Astrocyte of the spinal cord (primary cell): Measurements from ENCODE around the gene TMCC1.

Source experiments
- DNase-seq: peaks from one replicate; pipeline ENCODE4 v3.0.0; 2011; ENCODE audit warnings: low read depth, low spot score
- H3K4me3 ChIP-seq: 2 replicates; pipeline ENCODE4 v1.5.1; 2011; ENCODE audit warnings: low read depth, mild to moderate bottlenecking, low read length, moderate library complexity
- CTCF ChIP-seq: IDR thresholded peaks from 2 replicates; pipeline ENCODE4 v1.5.1; 2012; ENCODE audit warnings: low read depth, mild to moderate bottlenecking, low read length, inconsistent platforms
- in situ Hi-C: cut with HindIII; loops from 2 replicates; pipeline ENCODE4 v1.10.0; 2017; ENCODE audit warnings: low sequenced_read_pairs

TMCC1 gene

DNA sequence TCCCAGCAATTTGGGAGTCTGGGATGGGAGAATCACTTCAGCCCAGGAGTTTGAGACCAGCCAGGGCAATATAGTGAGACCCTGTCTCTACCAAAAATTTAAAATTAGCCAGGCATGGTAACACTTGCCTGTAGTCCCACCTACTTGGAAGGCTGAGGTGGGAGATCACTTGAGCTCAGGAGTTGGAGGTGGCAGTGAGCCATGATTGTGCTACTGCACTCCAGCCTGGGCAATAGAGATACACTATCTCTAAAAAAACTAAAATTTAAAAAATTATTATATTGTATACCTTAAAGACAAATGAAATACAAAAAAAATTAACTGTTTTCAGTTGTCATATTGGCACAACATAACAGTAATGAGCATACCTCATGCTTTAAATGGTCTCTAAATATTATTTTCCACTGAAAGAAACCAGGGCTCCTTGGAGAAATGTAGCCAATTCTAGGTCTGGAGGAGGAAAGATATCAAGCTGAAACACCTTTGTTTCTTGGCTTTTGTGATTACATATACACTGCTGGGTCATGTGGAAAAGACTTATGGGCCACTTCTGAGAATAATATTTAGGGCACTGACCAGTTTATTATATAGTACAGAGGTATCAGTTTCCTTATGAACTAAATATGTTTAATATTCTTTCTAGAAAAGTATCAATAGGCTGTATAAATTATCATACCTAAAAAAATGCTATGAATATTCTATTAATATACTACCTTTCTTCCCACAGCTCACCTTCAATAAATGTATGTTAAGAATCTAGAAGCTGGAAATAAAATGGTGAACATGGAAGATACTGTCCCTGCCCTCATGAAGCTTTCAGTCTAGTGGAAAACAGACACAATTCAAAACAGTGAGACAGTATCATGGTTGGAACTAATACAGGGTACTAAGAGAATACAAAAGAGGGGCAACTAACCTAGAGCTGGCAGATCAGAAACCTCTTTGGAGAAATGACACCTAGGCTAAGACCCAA lies 119.5 kb downstream of the TMCC1 start:
- TF ChIP-seq CTCF, result no peak
- no peak for DNase-seq
- in situ Hi-C loops, result no loop called here
- no peak overlapping the region for H3K4me3 ChIP-seq

DNA sequence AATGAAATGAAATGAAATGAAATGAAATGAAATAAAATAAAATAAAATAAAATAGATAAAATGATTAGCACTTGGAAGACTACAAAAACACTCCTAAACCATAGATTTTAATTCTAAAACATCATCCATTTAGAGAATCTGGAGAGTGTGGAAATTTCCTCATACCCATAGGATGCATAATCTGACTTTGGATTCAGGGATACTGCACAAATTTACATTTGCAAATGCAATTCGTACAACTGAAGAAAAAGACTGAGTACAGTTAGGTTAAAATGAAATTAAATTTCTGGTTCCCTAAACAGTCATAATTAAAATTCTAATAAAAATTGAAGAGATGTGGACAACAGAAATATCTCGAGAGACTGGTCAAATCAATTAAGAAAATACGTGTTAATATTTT lies 122.9 kb downstream of the TMCC1 start:
- in situ Hi-C loops, result no loop called here
- no peak for TF ChIP-seq CTCF
- no peak for DNase-seq
- no peak overlapping the region for H3K4me3 ChIP-seq

GRCh38 chr3:129769616-129770015 lies 123.9 kb downstream of the TMCC1 start:
- no peak for DNase-seq
- in situ Hi-C loops, result no loop called here
- no peak overlapping the region for H3K4me3 ChIP-seq
- TF ChIP-seq CTCF, result no peak

DNA sequence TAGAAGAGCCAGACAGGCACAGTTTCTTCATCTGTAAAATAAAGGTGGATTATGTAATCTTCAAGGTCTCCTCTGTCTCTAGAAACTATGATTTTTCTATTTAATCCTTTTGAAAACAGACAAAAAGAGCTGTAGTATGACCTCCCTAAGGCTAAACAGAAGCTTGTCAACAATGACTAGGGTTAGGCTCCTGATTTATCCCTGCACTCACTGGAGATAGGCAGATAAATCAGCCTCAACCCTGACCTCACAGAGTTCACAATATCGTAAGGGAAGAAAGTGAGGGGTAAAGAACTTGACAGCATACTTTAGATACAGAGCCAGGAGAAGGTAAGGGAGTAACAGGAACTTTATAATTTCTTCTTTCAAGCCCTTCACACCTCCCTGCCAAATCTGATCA lies 124.8 kb downstream of the TMCC1 start:
- DNase-seq, result no peak
- in situ Hi-C loops, result no loop called here
- no peak for TF ChIP-seq CTCF
- H3K4me3 ChIP-seq, result no peak overlapping the region

DNA sequence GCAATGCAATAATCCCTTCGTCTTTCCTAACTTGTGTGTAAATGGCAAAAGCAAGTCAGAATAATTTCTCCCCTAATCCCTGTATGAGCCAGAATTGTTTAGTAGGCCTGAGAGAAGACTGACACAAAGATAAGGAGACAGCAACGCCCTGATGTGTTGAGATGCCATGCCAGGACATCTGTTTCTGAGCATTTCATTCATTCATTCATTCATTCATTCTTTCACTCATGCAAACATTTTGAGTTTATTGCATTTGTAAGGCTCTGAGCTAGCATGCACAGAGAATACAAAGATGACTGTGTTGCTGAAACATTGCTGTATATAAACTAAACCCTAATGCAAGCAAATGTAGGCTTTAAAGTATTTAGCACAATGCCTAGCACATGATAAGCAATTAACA lies 127.4 kb downstream of the TMCC1 start:
- DNase-seq, result no peak
- in situ Hi-C loops, result no loop called here
- no peak for TF ChIP-seq CTCF
- no peak overlapping the region for H3K4me3 ChIP-seq

DNA sequence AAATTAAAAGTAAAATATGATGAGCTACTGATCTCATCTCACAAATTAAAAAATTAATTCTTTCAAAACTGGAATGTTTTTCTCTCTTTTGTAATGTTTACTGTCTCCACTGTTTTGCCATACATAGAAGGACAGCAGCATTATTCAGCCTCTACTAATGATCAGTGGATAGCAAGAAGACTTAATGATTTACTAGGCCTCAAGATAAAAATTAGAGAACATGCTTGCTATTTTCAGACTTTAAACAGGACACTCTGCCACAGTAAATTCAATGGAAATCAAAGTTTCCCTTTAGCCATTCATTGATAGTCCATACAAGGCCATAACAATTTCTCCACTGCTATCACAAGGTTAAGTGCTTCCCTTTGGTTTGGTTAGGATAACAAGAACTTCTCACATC lies 129.4 kb downstream of the TMCC1 start:
- H3K4me3 ChIP-seq, result no peak overlapping the region
- no peak for TF ChIP-seq CTCF
- in situ Hi-C loops, result no loop called here
- no peak for DNase-seq
